ENCODE measurements around the gene RBFOX1. TPM values are rescaled to one million over a fixed set of nuclear protein-coding genes. Genes with fewer than 3 reads are reported as not detected.

RBFOX1 gene
- total RNA-seq, 1 experiment from 2014 or later: not detected

DNA sequence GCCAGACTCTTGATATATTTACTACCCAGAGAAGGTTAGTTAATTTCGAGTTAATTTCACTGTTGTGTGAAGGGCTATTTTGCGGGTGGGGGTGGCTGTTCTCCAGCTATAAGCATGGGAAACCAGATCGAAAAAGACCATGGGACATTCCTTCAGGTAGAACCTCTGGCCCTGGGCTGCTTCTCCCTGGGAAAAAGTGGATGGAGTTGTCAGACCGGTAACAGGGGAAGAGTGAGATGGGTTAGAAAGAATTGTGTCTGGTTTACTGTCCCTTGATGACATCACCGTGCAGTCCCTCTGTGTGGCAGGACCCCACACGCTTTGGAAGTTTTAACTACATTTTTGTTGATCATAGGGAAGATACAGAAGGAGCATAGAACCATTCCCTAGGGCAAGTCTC lies 296.3 kb downstream of the RBFOX1 start:
- Histone ChIP-seq H3K27ac (ENCODE audit: low read depth, low read length) (no peak overlapping the region), H3K27me3 (ENCODE audit: insufficient read depth, low read length) (no peaks in the 10 kb centered on the region), H3K36me3 (ENCODE audit: control insufficient read depth in 1 of 2, insufficient read depth in 2 of 2, low read length in 2 of 2) (no peaks in the 10 kb centered on the region), H3K9me2 (ENCODE audit: insufficient read depth) (no peaks in the 10 kb centered on the region), H3K4me1 (ENCODE audit: control insufficient read depth in 1 of 2, insufficient read depth in 2 of 2, low read length in 2 of 2) (no peaks in the 10 kb centered on the region), H4K20me1 (ENCODE audit: insufficient read depth) (no peaks in the 10 kb centered on the region), H3K9ac (ENCODE audit: low read length) (no peak overlapping the region), H3K4me3 (replicated peaks in 1 of 2; ENCODE audit: low read depth in 1 of 2, low read length in 2 of 2) (no peak overlapping the region), H3K9me3 (ENCODE audit: control insufficient read depth in 1 of 2, insufficient read depth in 1 of 2, low read depth in 1 of 2, low read length in 2 of 2) (peaks cover 2 to 17% of the 10 kb centered on the region in 2 experiments; a peak in 2 of 4 replicates), H3K4me2 (ENCODE audit: low read length) (no peak overlapping the region), H3K79me2 (ENCODE audit: insufficient read depth, low read length) (no peaks in the 10 kb centered on the region), H2AFZ (ENCODE audit: low read depth, low read length, poor library complexity, severe bottlenecking) (no peak overlapping the region)
- no peak for TF ChIP-seq SRF (IDR thresholded peaks at IDR 0.05; ENCODE audit: low read depth)
- TF ChIP-seq, protein P1, sequence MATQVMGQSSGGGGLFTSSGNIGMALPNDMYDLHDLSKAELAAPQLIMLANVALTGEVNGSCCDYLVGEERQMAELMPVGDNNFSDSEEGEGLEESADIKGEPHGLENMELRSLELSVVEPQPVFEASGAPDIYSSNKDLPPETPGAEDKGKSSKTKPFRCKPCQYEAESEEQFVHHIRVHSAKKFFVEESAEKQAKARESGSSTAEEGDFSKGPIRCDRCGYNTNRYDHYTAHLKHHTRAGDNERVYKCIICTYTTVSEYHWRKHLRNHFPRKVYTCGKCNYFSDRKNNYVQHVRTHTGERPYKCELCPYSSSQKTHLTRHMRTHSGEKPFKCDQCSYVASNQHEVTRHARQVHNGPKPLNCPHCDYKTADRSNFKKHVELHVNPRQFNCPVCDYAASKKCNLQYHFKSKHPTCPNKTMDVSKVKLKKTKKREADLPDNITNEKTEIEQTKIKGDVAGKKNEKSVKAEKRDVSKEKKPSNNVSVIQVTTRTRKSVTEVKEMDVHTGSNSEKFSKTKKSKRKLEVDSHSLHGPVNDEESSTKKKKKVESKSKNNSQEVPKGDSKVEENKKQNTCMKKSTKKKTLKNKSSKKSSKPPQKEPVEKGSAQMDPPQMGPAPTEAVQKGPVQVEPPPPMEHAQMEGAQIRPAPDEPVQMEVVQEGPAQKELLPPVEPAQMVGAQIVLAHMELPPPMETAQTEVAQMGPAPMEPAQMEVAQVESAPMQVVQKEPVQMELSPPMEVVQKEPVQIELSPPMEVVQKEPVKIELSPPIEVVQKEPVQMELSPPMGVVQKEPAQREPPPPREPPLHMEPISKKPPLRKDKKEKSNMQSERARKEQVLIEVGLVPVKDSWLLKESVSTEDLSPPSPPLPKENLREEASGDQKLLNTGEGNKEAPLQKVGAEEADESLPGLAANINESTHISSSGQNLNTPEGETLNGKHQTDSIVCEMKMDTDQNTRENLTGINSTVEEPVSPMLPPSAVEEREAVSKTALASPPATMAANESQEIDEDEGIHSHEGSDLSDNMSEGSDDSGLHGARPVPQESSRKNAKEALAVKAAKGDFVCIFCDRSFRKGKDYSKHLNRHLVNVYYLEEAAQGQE (IDR thresholded peaks at IDR 0.05; ENCODE audit: low read depth): no peak
- no peak for TF ChIP-seq FOSL1 (IDR thresholded peaks at IDR 0.05; ENCODE audit: low read depth)
- TF ChIP-seq TCF7L2 (IDR thresholded peaks at IDR 0.05; ENCODE audit: borderline replicate concordance, extremely low read depth, insufficient read depth, insufficient read length): no peak
- TF ChIP-seq, protein P2, sequence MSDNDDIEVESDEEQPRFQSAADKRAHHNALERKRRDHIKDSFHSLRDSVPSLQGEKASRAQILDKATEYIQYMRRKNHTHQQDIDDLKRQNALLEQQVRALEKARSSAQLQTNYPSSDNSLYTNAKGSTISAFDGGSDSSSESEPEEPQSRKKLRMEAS (IDR thresholded peaks at IDR 0.05): no peak
- TF ChIP-seq EZH2phosphoT487 (IDR thresholded peaks at IDR 0.05; ENCODE audit: borderline replicate concordance): no peak
- POLR2A ChIA-PET: no interaction called here
- RAD21 ChIA-PET (ENCODE audit: low non-redundant PET in 1 of 2, low total read pairs in 2 of 2, uncharacterized antibody in 2 of 2, unreplicated experiment in 2 of 2): no interaction called here
- DNase-seq (ENCODE audit: low read depth, low spot score): no peak
- CTCF ChIA-PET: no interaction called here
- no peak for ATAC-seq
- intact Hi-C loops (cut with micrococcal nuclease): no loop called here
- BruUV-seq (replicated peaks): no TSS peak

DNA sequence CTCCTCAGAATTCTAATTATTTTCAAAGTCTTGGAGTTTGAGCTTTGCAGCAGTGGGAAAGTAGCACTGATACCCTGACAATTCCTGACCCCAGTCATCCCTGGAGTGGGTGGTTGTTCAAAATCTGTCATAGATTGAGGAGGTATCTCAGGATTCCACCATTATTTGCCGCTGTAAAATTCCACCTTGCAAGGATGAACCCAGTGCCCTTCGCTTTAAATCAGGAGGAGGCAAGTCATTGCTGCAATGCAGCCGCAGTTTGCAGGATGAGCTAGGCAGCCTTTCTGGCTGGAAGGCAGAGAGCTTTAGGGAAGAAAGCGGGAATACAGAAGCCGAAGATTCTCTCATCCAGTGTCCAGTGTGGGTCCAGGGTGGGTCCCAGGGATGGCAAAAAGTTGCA lies 296.9 kb downstream of the RBFOX1 start:
- BruUV-seq (replicated peaks): no TSS peak
- ChIA-PET RAD21 (ENCODE audit: low non-redundant PET in 1 of 2, low total read pairs in 2 of 2, uncharacterized antibody in 2 of 2, unreplicated experiment in 2 of 2) (no interaction called here), CTCF (no interaction called here), POLR2A (no interaction called here)
- H3K79me2 ChIP-seq (ENCODE audit: insufficient read depth, low read length): no peaks in the 10 kb centered on the region
- ATAC-seq (no peak), DNase-seq (ENCODE audit: low read depth, low spot score) (no peak)
- no peaks in the 10 kb centered on the region for H3K27me3 ChIP-seq (ENCODE audit: insufficient read depth, low read length)
- H3K4me3 ChIP-seq (replicated peaks in 1 of 2; ENCODE audit: low read depth in 1 of 2, low read length in 2 of 2): no peak overlapping the region
- no peak overlapping the region for H3K9ac ChIP-seq (ENCODE audit: low read length)
- H3K4me2 ChIP-seq (ENCODE audit: low read length): no peak overlapping the region
- no peak for TF ChIP-seq CEBPB (IDR thresholded peaks at IDR 0.05; ENCODE audit: low read depth)
- intact Hi-C loops (cut with micrococcal nuclease): no loop called here
- no peak overlapping the region for H3K27ac ChIP-seq (ENCODE audit: low read depth, low read length)
- no peaks in the 10 kb centered on the region for H4K20me1 ChIP-seq (ENCODE audit: insufficient read depth)
- no peaks in the 10 kb centered on the region for H3K9me2 ChIP-seq (ENCODE audit: insufficient read depth)
- H3K4me1 ChIP-seq (ENCODE audit: control insufficient read depth in 1 of 2, insufficient read depth in 2 of 2, low read length in 2 of 2): no peaks in the 10 kb centered on the region
- H2AFZ ChIP-seq (ENCODE audit: low read depth, low read length, poor library complexity, severe bottlenecking): no peak overlapping the region
- peaks cover 5 to 15% of the 10 kb centered on the region in 2 experiments; a peak in 2 of 4 replicates for H3K9me3 ChIP-seq (ENCODE audit: control insufficient read depth in 1 of 2, insufficient read depth in 1 of 2, low read depth in 1 of 2, low read length in 2 of 2)
- H3K36me3 ChIP-seq (ENCODE audit: control insufficient read depth in 1 of 2, insufficient read depth in 2 of 2, low read length in 2 of 2): no peaks in the 10 kb centered on the region
